HL-60 (cell line): ENCODE data around the gene EEF1AKMT1.

Experiments used
- CTCF ChIP-seq: IDR thresholded peaks from one replicate; pipeline ENCODE4 v1.5.1; 2011; ENCODE audit warnings: low read length, control low read depth, inconsistent platforms; ENCODE audit not compliant: insufficient read depth
- GABPA ChIP-seq: IDR thresholded peaks from 2 replicates; pipeline ENCODE4 v1.6.1; 2012; ENCODE audit warnings: low read depth
- POLR2AphosphoS5 ChIP-seq: IDR thresholded peaks from 2 replicates; pipeline ENCODE4 v1.6.1; 2012; ENCODE audit warnings: low read depth
- REST ChIP-seq: IDR thresholded peaks from 2 replicates; pipeline ENCODE4 v1.6.1; 2012; ENCODE audit warnings: low read depth; ENCODE audit not compliant: insufficient replicate concordance

GRCh38 chr13:20718958-20719566 lies 54.7 kb downstream of the EEF1AKMT1 start:
- TF ChIP-seq CTCF (no peak), POLR2AphosphoS5 (no peak), GABPA (no peak), REST (no peak)
